Measurements from ENCODE around the gene FYB2.

FYB2 gene

GRCh38 chr1:56710646-56711045, 108.6 kb downstream of the FYB2 start:
- DNase-seq = peak; percentile 88

DNA sequence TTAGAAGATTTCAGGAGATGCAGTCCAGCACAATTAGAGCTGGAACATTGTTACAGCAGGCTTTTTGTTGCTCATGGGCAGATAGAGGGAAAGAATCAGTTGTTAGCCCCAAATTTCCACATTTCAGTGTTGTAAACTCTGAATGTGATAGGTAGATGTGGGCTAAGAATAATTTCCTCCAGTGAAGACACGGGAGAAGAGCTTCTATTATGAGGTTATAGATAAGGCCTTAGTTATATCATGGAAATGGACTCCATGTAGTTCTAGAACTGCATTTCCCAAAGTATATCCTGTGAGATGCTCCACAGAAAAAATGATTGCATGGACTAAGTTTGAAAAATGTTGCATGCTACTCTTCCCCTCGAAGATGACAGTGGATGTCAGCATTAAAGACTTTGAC, 109.2 kb downstream of the FYB2 start:
- no peak for DNase-seq

DNA sequence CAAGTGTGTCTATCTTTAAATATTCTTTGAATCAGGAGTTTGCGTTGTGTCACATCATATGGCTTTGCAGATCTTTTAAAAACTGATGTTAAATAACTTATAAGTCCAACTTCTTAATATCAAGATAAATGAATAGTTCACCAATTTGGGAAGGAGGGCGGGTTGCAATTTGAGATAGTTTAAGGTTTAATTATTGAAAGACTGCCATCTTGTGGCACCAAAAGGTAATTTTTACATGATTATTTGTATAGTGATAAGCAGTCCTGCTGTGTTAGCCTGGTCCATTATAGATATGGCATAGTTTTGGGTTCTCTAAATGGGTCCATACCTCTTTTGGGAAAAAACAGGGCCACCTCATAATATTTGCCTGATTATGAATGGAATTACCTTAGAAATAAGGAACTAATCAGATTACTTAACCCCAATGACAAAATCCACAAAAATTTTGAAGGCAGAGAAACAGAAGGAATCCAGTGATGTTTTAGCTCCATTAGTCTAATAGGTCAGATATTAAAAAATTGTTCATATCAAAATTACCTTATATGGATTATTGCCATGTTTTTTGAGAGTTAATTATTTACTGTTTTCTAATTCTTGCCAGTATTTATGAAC, 109.8 kb downstream of the FYB2 start:
- DNase-seq = peak; percentile 62

DNA sequence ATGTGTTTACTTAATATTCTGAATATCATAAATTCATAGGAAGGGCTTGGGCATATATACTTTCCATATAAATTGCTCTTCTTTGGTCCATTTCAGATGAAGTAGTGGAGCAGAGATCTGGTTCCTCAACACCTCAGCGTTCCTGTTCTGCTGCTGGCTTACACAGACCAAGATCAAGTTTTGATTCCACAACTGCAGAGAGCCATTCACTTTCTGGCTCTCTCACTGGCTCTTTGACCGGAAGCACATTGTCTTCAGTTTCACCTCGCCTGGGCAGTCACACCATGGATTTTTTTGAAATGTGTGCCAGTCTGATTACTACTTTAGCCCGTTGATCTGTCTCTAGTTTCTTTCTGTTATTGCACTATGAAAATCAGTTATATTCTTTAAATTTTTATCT, 111.8 kb downstream of the FYB2 start:
- DNase-seq = no peak

GRCh38 chr1:56703747-56704146, 115.5 kb downstream of the FYB2 start:
- DNase-seq = no peak

- DNase-seq = no peak
Measured at GRCh38 chr1:56696663-56697062, 122.5 kb downstream of the FYB2 start.

DNA sequence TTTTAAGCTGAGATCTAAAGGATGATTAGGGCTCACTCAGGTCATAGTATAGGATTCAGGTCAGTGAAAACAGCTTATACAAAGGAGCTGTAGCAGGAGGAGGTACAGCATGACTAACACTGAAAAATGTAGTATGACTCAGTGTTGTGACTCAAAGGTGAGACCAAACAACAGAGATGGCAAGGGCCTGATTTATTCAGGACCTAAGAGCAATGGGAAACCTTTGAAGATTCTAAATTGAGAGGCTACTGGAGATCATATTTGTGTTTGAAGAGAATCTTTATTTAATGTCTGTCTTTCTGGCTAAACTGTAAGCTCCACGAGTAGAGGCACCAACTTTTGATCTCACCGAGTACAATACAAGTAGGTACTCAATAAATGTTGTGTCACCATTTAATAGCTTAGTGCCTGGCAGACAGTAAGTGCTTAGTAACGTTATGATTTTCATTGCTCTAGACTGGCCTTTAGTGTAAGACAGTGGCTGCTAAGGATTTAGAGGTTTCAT, 130.6 kb downstream of the FYB2 start:
- peak; percentile 55 for DNase-seq

DNA sequence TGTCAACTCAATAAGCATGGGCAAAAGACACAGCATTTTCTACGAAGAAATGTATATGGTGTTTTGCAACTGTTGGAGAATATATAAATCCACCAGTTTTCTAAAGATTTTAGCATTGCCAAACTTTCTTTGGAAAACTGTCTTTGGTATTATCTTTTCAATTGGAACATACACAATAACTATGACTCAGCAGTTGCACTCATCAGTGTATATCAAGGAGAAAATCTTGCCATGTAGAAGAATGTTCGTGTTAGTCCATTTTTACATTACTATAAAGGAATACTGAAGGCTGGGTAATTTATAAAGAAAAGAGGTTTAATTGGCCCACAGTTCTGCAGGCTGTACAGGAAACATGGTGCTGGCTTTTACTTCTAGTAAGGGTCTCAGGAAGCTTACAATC, 133.0 kb downstream of the FYB2 start:
- DNase-seq = peak; percentile 22

DNA sequence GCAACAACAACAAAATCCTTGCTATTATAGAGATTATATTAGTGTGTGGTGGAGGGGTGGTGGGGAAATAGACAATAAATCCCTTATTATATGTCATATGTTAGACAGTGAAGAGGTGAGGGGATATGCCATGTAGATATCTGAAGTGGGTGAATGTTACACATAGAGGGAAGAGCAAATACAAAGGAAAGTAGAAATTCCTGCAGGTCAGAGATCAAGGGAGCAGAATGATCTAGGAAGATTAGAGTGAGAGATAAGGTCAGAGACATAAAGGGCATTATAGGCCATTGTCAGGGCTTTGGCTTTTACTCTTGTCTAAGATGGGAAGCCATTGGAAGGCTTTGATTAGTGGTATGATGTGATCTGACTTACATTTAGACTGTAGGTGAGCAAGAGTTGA, 135.6 kb downstream of the FYB2 start:
- no peak for DNase-seq

- DNase-seq = peak; percentile 74
Measured at GRCh38 chr1:56676571-56677035, 142.6 kb downstream of the FYB2 start.

- DNase-seq = no peak
Measured at GRCh38 chr1:56675763-56676162, 143.4 kb downstream of the FYB2 start.

DNA sequence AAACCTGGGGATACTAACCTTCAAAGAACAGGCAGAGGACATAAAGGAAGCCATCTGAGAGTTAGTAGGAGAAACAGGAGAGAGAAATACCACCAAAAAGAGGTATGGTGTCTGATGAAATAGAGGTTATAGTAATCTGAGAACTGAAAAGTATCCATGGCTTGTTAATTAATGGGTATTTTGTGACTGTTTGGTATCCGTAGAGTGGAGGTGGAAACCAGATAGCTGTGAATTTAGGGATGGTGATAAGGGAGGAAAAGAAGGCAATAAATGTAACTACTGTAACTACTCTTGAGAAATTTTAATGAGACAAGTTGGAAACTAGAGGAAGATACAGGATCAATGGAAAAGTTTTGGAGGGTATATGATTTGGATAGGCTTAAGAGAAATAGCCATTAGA, 146.6 kb downstream of the FYB2 start:
- no peak for DNase-seq

DNA sequence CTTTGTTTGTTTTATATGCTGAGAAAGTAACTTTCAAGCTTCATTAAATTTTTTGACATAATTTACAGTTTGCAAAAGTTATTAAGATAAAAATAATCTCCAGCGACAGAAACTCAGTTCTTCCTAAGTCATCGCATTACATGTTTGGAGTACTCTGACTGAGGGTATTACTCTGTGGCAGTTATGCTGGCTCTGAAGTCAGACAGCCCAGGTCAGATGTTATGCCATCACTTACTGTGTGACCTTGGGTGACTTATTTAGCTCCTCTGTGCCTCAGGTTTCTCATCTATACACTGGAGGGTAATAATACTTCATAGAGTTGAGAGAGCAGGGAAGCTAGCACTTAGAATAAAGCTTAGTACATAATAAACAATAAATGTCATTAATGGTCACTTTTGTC, 147.7 kb downstream of the FYB2 start:
- DNase-seq = no peak

DNA sequence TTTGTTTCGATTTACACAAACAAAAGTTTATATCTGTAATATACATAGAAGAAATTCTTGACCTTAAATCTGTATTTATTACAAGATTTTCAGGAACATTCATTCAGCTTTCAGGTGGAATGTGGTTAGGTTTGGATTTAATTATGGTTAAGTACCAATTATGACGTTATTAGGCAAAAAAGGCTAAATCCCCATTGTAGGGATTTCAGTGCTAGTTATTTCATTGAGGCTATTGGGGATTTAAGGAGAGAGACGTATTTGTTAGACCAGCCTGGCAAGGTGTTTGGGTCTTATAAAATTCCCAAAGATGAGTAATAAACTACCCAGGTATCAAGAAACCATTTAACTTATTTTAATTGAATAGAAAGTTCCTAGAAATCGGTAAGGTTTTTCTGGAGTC, 148.1 kb downstream of the FYB2 start:
- DNase-seq = no peak

DNA sequence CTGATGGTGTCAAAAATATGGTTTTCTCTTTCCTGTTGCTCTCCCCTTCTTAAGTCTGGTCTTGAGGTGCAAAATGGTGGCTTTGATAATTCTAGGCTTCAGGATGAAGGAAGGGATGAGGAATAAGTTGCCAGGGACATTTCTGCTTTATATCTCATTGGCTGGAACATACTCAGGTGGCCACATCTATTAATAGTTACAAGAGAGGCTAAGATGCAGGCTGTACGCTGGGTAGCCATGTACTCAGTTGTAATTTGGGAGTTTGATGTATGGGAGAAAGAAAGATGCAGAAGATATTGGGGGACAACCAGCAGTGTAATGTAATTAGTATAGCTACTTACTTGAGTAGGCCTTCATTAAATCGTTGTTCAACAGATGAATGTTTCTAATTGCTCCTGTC, 148.9 kb downstream of the FYB2 start:
- DNase-seq = no peak

Measured in fibroblast of skin of back (primary cell).